ENCODE data around the gene ACTR1A. TPM values are rescaled to one million over a fixed set of nuclear protein-coding genes. Genes with fewer than 3 reads are reported as not detected.

Gene ACTR1A
- polyA plus RNA-seq, 3 donors: 72.7 to 79.4 (median 79.0) TPM

- TF ChIP-seq, protein P1, sequence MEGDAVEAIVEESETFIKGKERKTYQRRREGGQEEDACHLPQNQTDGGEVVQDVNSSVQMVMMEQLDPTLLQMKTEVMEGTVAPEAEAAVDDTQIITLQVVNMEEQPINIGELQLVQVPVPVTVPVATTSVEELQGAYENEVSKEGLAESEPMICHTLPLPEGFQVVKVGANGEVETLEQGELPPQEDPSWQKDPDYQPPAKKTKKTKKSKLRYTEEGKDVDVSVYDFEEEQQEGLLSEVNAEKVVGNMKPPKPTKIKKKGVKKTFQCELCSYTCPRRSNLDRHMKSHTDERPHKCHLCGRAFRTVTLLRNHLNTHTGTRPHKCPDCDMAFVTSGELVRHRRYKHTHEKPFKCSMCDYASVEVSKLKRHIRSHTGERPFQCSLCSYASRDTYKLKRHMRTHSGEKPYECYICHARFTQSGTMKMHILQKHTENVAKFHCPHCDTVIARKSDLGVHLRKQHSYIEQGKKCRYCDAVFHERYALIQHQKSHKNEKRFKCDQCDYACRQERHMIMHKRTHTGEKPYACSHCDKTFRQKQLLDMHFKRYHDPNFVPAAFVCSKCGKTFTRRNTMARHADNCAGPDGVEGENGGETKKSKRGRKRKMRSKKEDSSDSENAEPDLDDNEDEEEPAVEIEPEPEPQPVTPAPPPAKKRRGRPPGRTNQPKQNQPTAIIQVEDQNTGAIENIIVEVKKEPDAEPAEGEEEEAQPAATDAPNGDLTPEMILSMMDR (IDR thresholded peaks at IDR 0.05): no peak
Measured at GRCh38 chr10:102467318-102467717, 35.2 kb downstream of the ACTR1A start.

GRCh38 chr10:102465466-102465865 lies 37.0 kb downstream of the ACTR1A start:
- Histone ChIP-seq H3K36me3 (replicated peaks in 1 of 2; ENCODE audit: control insufficient read depth in 1 of 2, insufficient read depth in 2 of 2, low read length in 2 of 2) (no peaks in the 10 kb centered on the region), H3K27ac (ENCODE audit: low read depth in 1 of 2, low read length in 2 of 2) (no peak overlapping the region), H3K4me3 (replicated peaks in 1 of 3; ENCODE audit: low read depth in 2 of 3, low read length in 3 of 3) (no peak overlapping the region), H3K4me2 (replicated peaks; ENCODE audit: extremely low read depth, low read length, poor library complexity, severe bottlenecking) (no peak overlapping the region), H3K27me3 (ENCODE audit: control insufficient read depth in 2 of 2, insufficient read depth in 2 of 2, low read length in 2 of 2) (peaks cover 0 to 3% of the 10 kb centered on the region in 2 donors), H4K20me1 (ENCODE audit: insufficient read depth, low read length) (no peaks in the 10 kb centered on the region), H3K79me2 (ENCODE audit: insufficient read depth, low read length) (no peaks in the 10 kb centered on the region), H3K9ac (ENCODE audit: insufficient read depth, low read length, poor library complexity, severe bottlenecking) (no peak overlapping the region), H3K4me1 (ENCODE audit: control insufficient read depth in 1 of 2, insufficient read depth in 2 of 2, low read length in 2 of 2) (peaks cover 51 to 63% of the 10 kb centered on the region in 2 donors), H2AFZ (ENCODE audit: insufficient read depth, low read depth, low read length, poor library complexity, severe bottlenecking) (no peak overlapping the region), H3K9me3 (replicated peaks in 1 of 2; ENCODE audit: control insufficient read depth in 1 of 2, insufficient read depth in 1 of 2, low read length in 2 of 2) (no peaks in the 10 kb centered on the region)
- H3K36me3 Mint-ChIP-seq: peaks cover 11% of the 10 kb centered on the region in 2 donors
- peaks cover 7 to 10% (median 10%) of the 10 kb centered on the region in 3 donors for H3K27me3 Mint-ChIP-seq (ENCODE audit: low read depth in 3 of 3)
- TF ChIP-seq, protein P1 (IDR thresholded peaks at IDR 0.05): no peak
- no peaks in the 10 kb centered on the region for H3K9me3 Mint-ChIP-seq
- H3K4me3 Mint-ChIP-seq: no peak overlapping the region
- DNase-seq: peak in 1 of 3 donors; percentile 2
- H3K27ac Mint-ChIP-seq: no peak overlapping the region
- intact Hi-C loops (cut with micrococcal nuclease): no loop called here
- 100% methylated on average over 1 of the region's 3 CpGs for WGBS (ENCODE audit: insufficient coverage)
- peaks cover 63% of the 10 kb centered on the region for H3K4me1 Mint-ChIP-seq

More at GRCh38 chr10:102467318-102467717, 35.2 kb downstream of the ACTR1A start:
- Mint-ChIP-seq H3K36me3 (peaks cover 17 to 21% of the 10 kb centered on the region in 2 donors), H3K9me3 (no peaks in the 10 kb centered on the region), H3K27ac (peak overlapping the region; percentile 75 to 97 (median 95)), H3K4me1 (peaks cover 51% of the 10 kb centered on the region), H3K4me3 (no peak overlapping the region), H3K27me3 (ENCODE audit: low read depth in 3 of 3) (peaks cover 6 to 10% (median 7%) of the 10 kb centered on the region in 3 donors)
- Histone ChIP-seq H3K4me2 (replicated peaks; ENCODE audit: extremely low read depth, low read length, poor library complexity, severe bottlenecking) (no peak overlapping the region), H3K36me3 (replicated peaks in 1 of 2; ENCODE audit: control insufficient read depth in 1 of 2, insufficient read depth in 2 of 2, low read length in 2 of 2) (peaks cover 2 to 5% of the 10 kb centered on the region in 2 donors), H3K27ac (ENCODE audit: low read depth in 1 of 2, low read length in 2 of 2) (peak overlapping the region; percentile 63 to 86), H3K9me3 (replicated peaks in 1 of 2; ENCODE audit: control insufficient read depth in 1 of 2, insufficient read depth in 1 of 2, low read length in 2 of 2) (no peaks in the 10 kb centered on the region), H4K20me1 (ENCODE audit: insufficient read depth, low read length) (no peaks in the 10 kb centered on the region), H3K4me1 (ENCODE audit: control insufficient read depth in 1 of 2, insufficient read depth in 2 of 2, low read length in 2 of 2) (peaks cover 36 to 47% of the 10 kb centered on the region in 2 donors), H3K27me3 (ENCODE audit: control insufficient read depth in 2 of 2, insufficient read depth in 2 of 2, low read length in 2 of 2) (peaks cover 0 to 3% of the 10 kb centered on the region in 2 donors), H2AFZ (ENCODE audit: insufficient read depth, low read depth, low read length, poor library complexity, severe bottlenecking) (no peak overlapping the region), H3K79me2 (ENCODE audit: insufficient read depth, low read length) (no peaks in the 10 kb centered on the region), H3K9ac (ENCODE audit: insufficient read depth, low read length, poor library complexity, severe bottlenecking) (no peak overlapping the region), H3K4me3 (replicated peaks in 1 of 3; ENCODE audit: low read depth in 2 of 3, low read length in 3 of 3) (no peak overlapping the region)
- WGBS (ENCODE audit: insufficient coverage): 85% methylated on average over 4 of the region's 6 CpGs
- no peak for DNase-seq
- intact Hi-C loops (cut with micrococcal nuclease): no loop called here
